Upper lobe of left lung (tissue), 4 donors: ENCODE measurements around the gene THUMPD1.

Experiments
- POLR2A ChIP-seq, 4 donors: fragments of 450-650 bp; IDR thresholded peaks; one replicate each; pipeline ENCODE4 v1.5.1; 2016 to 2017; ENCODE audit warnings: antibody characterized with exemption in 4 of 4, mild to moderate bottlenecking in 2 of 4
- POLR2AphosphoS5 ChIP-seq, 2 donors: sonication (generic); formaldehyde crosslinking; IDR thresholded peaks; one replicate each; pipeline ENCODE4 v1.5.1; 2017; ENCODE audit warnings: antibody characterized with exemption in 2 of 2
- TF ChIP-seq, protein P1 (sequence below), 6 experiments: fragments of 450-650 bp in 4 of 6; fragments of 200-600 bp in 2 of 6; sonication (generic) in 2 of 6; IDR thresholded peaks; one replicate each; pipeline ENCODE4 v1.5.1; 2016 to 2019; ENCODE audit warnings: antibody characterized with exemption in 6 of 6

- TF ChIP-seq, protein P1, sequence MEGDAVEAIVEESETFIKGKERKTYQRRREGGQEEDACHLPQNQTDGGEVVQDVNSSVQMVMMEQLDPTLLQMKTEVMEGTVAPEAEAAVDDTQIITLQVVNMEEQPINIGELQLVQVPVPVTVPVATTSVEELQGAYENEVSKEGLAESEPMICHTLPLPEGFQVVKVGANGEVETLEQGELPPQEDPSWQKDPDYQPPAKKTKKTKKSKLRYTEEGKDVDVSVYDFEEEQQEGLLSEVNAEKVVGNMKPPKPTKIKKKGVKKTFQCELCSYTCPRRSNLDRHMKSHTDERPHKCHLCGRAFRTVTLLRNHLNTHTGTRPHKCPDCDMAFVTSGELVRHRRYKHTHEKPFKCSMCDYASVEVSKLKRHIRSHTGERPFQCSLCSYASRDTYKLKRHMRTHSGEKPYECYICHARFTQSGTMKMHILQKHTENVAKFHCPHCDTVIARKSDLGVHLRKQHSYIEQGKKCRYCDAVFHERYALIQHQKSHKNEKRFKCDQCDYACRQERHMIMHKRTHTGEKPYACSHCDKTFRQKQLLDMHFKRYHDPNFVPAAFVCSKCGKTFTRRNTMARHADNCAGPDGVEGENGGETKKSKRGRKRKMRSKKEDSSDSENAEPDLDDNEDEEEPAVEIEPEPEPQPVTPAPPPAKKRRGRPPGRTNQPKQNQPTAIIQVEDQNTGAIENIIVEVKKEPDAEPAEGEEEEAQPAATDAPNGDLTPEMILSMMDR (IDR thresholded peaks at IDR 0.05), result no peak
- TF ChIP-seq POLR2AphosphoS5 (IDR thresholded peaks at IDR 0.05) (no peak), POLR2A (IDR thresholded peaks at IDR 0.05) (no peak)
Observed at GRCh38 chr16:20784204-20784603, 42.6 kb upstream of the THUMPD1 start.
